Mesenchymal stem cell (in vitro differentiated cells and primary cell): ENCODE results near the gene RBMXL2.

ENCODE experiments used
- DNase-seq: peaks from one replicate; pipeline ENCODE4 v3.0.0-alpha.2; 2013
- H2AFZ ChIP-seq: one replicate; pipeline ENCODE4 v1.6.1; 2013; ENCODE audit warnings: low read depth, mild to moderate bottlenecking, control low read depth, inconsistent platforms, low read length, moderate library complexity
- H2AK5ac ChIP-seq: 2 replicates; pipeline ENCODE4 v1.6.1; 2013; ENCODE audit warnings: low read length, moderate library complexity, mild to moderate bottlenecking, inconsistent platforms; ENCODE audit not compliant: severe bottlenecking
- H2BK120ac ChIP-seq: one replicate; pipeline ENCODE4 v1.6.1; 2013; ENCODE audit warnings: low read depth, mild to moderate bottlenecking, inconsistent platforms, low read length, moderate library complexity
- H2BK12ac ChIP-seq, 2 experiments: one replicate each; pipeline ENCODE4 v1.6.1; 2013; ENCODE audit warnings: inconsistent platforms in 2 of 2, low read length in 2 of 2, mild to moderate bottlenecking in 2 of 2, moderate library complexity in 2 of 2, control low read depth in 1 of 2
- H2BK15ac ChIP-seq: one replicate; pipeline ENCODE4 v1.6.1; 2013; ENCODE audit warnings: mild to moderate bottlenecking, low read depth, inconsistent platforms; ENCODE audit not compliant: poor library complexity, severe bottlenecking
- H2BK5ac ChIP-seq: 2 replicates; pipeline ENCODE4 v1.6.1; 2013; ENCODE audit warnings: low read depth, mild to moderate bottlenecking, low read length, control low read depth, inconsistent platforms; ENCODE audit not compliant: poor library complexity, severe bottlenecking
- H3K14ac ChIP-seq, 2 experiments: one replicate each; pipeline ENCODE4 v1.6.1; 2013; ENCODE audit warnings: inconsistent platforms in 2 of 2, low read length in 2 of 2, control low read depth in 1 of 2, mild to moderate bottlenecking in 1 of 2, moderate library complexity in 1 of 2
- H3K18ac ChIP-seq, 2 experiments: one replicate each; pipeline ENCODE4 v1.6.1; 2013; ENCODE audit warnings: inconsistent platforms in 2 of 2, low read length in 2 of 2, control low read depth in 1 of 2, low read depth in 1 of 2, mild to moderate bottlenecking in 1 of 2
- H3K23ac ChIP-seq, 2 experiments: one replicate each; pipeline ENCODE4 v1.6.1; 2013; ENCODE audit warnings: inconsistent platforms in 2 of 2, low read length in 2 of 2, mild to moderate bottlenecking in 2 of 2, moderate library complexity in 2 of 2, control low read depth in 1 of 2
- H3K27ac ChIP-seq: 2 replicates; pipeline ENCODE4 v1.5.1; 2013; ENCODE audit warnings: mild to moderate bottlenecking, moderate library complexity, low read length, control low read depth, inconsistent platforms; ENCODE audit not compliant: poor library complexity, severe bottlenecking
- H3K27me3 ChIP-seq, 2 experiments: 2 replicates each; pipeline versions ENCODE4 v1.6.1 to v1.7.0; 2013; ENCODE audit warnings: low read length in 2 of 2, mild to moderate bottlenecking in 2 of 2, moderate library complexity in 2 of 2, control low read depth in 1 of 2, inconsistent platforms in 1 of 2; ENCODE audit not compliant: control insufficient read depth in 1 of 2, insufficient read depth in 1 of 2
- H3K36me3 ChIP-seq, 2 experiments: 2 replicates each; pipeline versions ENCODE4 v1.6.1 to v1.7.0; 2013; ENCODE audit warnings: low read length in 2 of 2, control low read depth in 1 of 2, inconsistent platforms in 1 of 2, low read depth in 1 of 2, mild to moderate bottlenecking in 1 of 2; ENCODE audit not compliant: insufficient read depth in 2 of 2, control insufficient read depth in 1 of 2
- H3K4ac ChIP-seq, 2 experiments: one replicate each; pipeline ENCODE4 v1.6.1; 2013; ENCODE audit warnings: inconsistent platforms in 2 of 2, low read length in 2 of 2, mild to moderate bottlenecking in 2 of 2, moderate library complexity in 2 of 2, control low read depth in 1 of 2, low read depth in 1 of 2
- H3K4me1 ChIP-seq: 2 replicates; pipeline ENCODE4 v1.6.1; 2013; ENCODE audit warnings: low read depth, low read length, control low read depth; ENCODE audit not compliant: control insufficient read depth, insufficient read depth
- H3K4me2 ChIP-seq: 2 replicates; pipeline ENCODE4 v1.6.1; 2013; ENCODE audit warnings: low read length, mild to moderate bottlenecking, inconsistent platforms; ENCODE audit not compliant: poor library complexity, severe bottlenecking
- H3K4me3 ChIP-seq, 2 experiments: 2 replicates each; pipeline versions ENCODE4 v1.5.1 to v1.7.0; 2013; ENCODE audit warnings: low read length in 2 of 2, mild to moderate bottlenecking in 2 of 2, control low read depth in 1 of 2, low read depth in 1 of 2; ENCODE audit not compliant: insufficient read depth in 1 of 2
- H3K79me1 ChIP-seq: replicated peaks from 2 replicates; pipeline ENCODE4 v1.6.1; 2013; ENCODE audit warnings: mild to moderate bottlenecking, control low read depth, low read length, inconsistent platforms; ENCODE audit not compliant: poor library complexity, severe bottlenecking
- H3K9ac ChIP-seq: 2 replicates; pipeline ENCODE4 v1.7.0; 2013; ENCODE audit warnings: mild to moderate bottlenecking, low read length, moderate library complexity
- H3K9me3 ChIP-seq: 2 replicates; pipeline ENCODE4 v1.7.0; 2013; ENCODE audit warnings: mild to moderate bottlenecking, low read length; ENCODE audit not compliant: control insufficient read depth
- H4K8ac ChIP-seq: one replicate; pipeline ENCODE4 v1.6.1; 2013; ENCODE audit warnings: inconsistent platforms, mild to moderate bottlenecking, low read length, moderate library complexity
- H4K91ac ChIP-seq: one replicate; pipeline ENCODE4 v1.6.1; 2013; ENCODE audit warnings: mild to moderate bottlenecking, low read length, inconsistent platforms
- WGBS: methylation state at CpG from one replicate; pipeline ENCODE4 v1.1.7; 2013; ENCODE audit warnings: mixed read lengths; 5-methylcytosine and 5-hydroxymethylcytosine counted together

Gene RBMXL2

DNA sequence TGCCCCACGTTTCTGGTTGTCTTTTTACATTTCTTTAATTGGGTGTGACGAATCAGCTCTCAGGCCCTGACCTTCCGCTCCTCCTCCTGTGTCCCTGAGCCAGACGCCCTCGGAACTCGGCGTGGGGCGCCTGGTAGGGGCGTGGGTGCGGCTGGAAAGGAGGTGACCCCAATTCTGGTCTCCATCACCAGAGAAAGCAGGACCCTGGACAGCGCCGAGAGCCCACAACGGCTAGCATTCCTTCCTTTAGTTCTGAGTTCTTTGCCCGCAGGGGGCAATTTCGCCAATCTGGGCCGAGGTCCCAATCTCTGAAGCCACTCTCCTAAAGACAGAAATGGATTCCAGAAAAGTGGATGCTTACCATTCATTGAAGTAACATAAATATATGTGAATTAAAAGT lies 11.7 kb upstream of the RBMXL2 start:
- H2BK15ac ChIP-seq, result no peak overlapping the region
- H3K4me1 ChIP-seq, result no peaks in the 10 kb centered on the region
- H3K4me2 ChIP-seq, result no peak overlapping the region
- H3K4me3 ChIP-seq, result no peak overlapping the region
- no peak for DNase-seq
- no peak overlapping the region for H2BK5ac ChIP-seq
- no peak overlapping the region for H2BK12ac ChIP-seq
- no peak overlapping the region for H2AK5ac ChIP-seq
- H4K91ac ChIP-seq, result no peak overlapping the region
- H3K14ac ChIP-seq, result no peak overlapping the region
- H4K8ac ChIP-seq, result no peak overlapping the region
- H3K9ac ChIP-seq, result no peak overlapping the region
- no peak overlapping the region for H3K27ac ChIP-seq
- H3K18ac ChIP-seq, result no peak overlapping the region
- H3K79me1 ChIP-seq, result no peaks in the 10 kb centered on the region
- no peaks in the 10 kb centered on the region for H3K36me3 ChIP-seq
- H3K23ac ChIP-seq, result no peak overlapping the region
- no peak overlapping the region for H2BK120ac ChIP-seq
- no peak overlapping the region for H3K4ac ChIP-seq
- H3K9me3 ChIP-seq, result peaks cover 21% of the 10 kb centered on the region
- H3K27me3 ChIP-seq, result no peaks in the 10 kb centered on the region
- H2AFZ ChIP-seq, result no peak overlapping the region
- WGBS, result 56% methylated on average over 14 of the region's 16 CpGs

DNA sequence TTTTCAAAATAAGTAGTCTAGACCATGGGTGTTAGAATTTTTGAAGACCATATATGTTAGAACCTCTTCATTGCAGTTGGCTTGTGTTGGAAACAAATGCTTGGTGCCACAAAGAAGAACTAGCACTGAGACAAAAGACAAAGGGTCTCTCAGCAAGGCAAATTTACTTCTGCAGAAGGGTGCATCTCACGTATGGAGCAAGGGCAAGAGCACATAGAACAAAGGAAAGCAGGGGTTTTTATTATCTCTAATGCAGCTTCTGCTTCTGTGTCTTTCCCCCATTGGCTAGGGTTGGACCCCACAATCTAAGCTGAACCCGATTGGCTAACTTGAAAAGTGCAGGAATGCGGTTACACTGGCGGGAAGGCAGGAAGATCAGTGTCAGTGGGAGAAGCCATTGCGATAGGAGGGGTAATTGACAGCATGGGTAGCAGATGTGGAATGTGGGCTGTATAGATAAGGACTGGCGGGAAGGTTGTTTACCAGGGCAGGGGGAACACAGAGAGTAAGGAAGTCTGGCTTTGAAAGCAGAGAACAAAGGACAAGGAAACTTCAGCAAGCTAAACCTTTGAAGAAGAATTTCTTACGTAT lies 9.2 kb upstream of the RBMXL2 start:
- H2BK5ac ChIP-seq, result no peak overlapping the region
- H2BK15ac ChIP-seq, result no peak overlapping the region
- no peak overlapping the region for H3K4ac ChIP-seq
- H4K8ac ChIP-seq, result no peak overlapping the region
- WGBS, result 79% methylated on average over 7 of the region's 7 CpGs
- H3K4me2 ChIP-seq, result no peak overlapping the region
- H3K14ac ChIP-seq, result no peak overlapping the region
- no peak overlapping the region for H3K23ac ChIP-seq
- no peak overlapping the region for H2AK5ac ChIP-seq
- no peak overlapping the region for H2BK120ac ChIP-seq
- H3K79me1 ChIP-seq, result no peaks in the 10 kb centered on the region
- no peak overlapping the region for H3K27ac ChIP-seq
- no peaks in the 10 kb centered on the region for H3K36me3 ChIP-seq
- H3K4me1 ChIP-seq, result no peaks in the 10 kb centered on the region
- H2BK12ac ChIP-seq, result no peak overlapping the region
- H3K4me3 ChIP-seq, result no peak overlapping the region
- no peak for DNase-seq
- H3K18ac ChIP-seq, result no peak overlapping the region
- no peak overlapping the region for H4K91ac ChIP-seq
- no peak overlapping the region for H3K9ac ChIP-seq
- H3K27me3 ChIP-seq, result peaks cover 0 to 6% of the 10 kb centered on the region in 2 experiments
- H3K9me3 ChIP-seq, result peaks cover 21% of the 10 kb centered on the region
- H2AFZ ChIP-seq, result no peak overlapping the region

DNA sequence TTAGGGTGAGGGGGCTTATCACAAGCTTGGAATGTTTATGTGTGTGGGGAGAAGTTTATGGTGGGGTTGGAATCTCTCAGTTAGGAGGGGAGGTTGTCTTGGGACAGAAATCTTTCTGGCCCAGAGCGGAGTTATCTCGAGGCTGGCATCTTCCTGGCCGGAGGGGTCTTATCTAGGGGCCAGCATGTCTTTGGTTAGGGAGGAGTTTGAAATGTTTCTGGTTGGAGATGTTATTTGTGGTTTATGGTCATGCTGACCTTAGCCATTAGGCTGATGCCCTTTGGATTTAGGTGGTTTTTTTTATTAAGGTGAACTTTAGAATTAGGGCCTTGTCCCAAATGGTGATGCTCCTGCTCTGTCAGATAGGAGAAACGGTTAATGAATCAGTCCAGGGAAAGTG lies 7.9 kb upstream of the RBMXL2 start:
- H2BK12ac ChIP-seq, result no peak overlapping the region
- H3K9me3 ChIP-seq, result peaks cover 21% of the 10 kb centered on the region
- no peak overlapping the region for H3K14ac ChIP-seq
- no peak overlapping the region for H3K4me2 ChIP-seq
- H3K18ac ChIP-seq, result no peak overlapping the region
- peaks cover 0 to 6% of the 10 kb centered on the region in 2 experiments for H3K27me3 ChIP-seq
- no peaks in the 10 kb centered on the region for H3K36me3 ChIP-seq
- H4K91ac ChIP-seq, result no peak overlapping the region
- WGBS, result 80% methylated on average over 4 of the region's 4 CpGs
- H3K9ac ChIP-seq, result no peak overlapping the region
- no peak overlapping the region for H2BK15ac ChIP-seq
- H3K79me1 ChIP-seq, result no peaks in the 10 kb centered on the region
- no peak overlapping the region for H3K4me3 ChIP-seq
- no peak overlapping the region for H3K4ac ChIP-seq
- no peak overlapping the region for H4K8ac ChIP-seq
- H3K27ac ChIP-seq, result no peak overlapping the region
- DNase-seq, result no peak
- H2AFZ ChIP-seq, result no peak overlapping the region
- no peak overlapping the region for H3K23ac ChIP-seq
- no peak overlapping the region for H2BK5ac ChIP-seq
- H2BK120ac ChIP-seq, result no peak overlapping the region
- H3K4me1 ChIP-seq, result no peaks in the 10 kb centered on the region
- no peak overlapping the region for H2AK5ac ChIP-seq

DNA sequence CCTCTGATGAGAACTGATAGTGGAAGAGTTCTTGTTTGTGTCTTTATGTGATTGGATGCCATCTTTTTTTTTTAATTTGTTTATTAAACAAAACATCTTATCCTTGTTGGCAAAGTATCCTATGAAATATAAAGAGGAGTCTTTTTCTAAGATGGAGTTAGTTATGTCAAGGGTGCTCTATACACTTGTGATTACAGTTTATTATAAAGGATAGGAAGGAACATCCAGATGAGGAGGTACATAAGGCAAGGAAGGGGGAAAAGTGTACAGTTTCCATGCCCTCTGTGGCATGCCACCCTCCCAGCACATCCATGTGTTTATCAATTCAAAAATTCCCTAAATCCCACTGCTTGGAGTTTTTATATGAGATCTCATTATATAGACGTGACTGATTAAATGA lies 7.4 kb upstream of the RBMXL2 start:
- no peak overlapping the region for H3K14ac ChIP-seq

More for the DNA sequence above, 7.4 kb upstream of the RBMXL2 start:
- Histone ChIP-seq H3K36me3 (no peaks in the 10 kb centered on the region), H4K8ac (no peak overlapping the region), H2BK12ac (no peak overlapping the region), H3K4ac (no peak overlapping the region), H2BK120ac (no peak overlapping the region), H3K4me1 (no peaks in the 10 kb centered on the region), H3K4me2 (no peak overlapping the region), H2AK5ac (no peak overlapping the region), H3K4me3 (no peak overlapping the region), H4K91ac (no peak overlapping the region), H3K23ac (no peak overlapping the region), H3K18ac (no peak overlapping the region), H2BK5ac (no peak overlapping the region), H3K27me3 (peaks cover 0 to 9% of the 10 kb centered on the region in 2 experiments), H3K9ac (no peak overlapping the region), H3K79me1 (no peaks in the 10 kb centered on the region), H3K9me3 (peaks cover 21% of the 10 kb centered on the region), H2AFZ (no peak overlapping the region), H3K27ac (no peak overlapping the region), H2BK15ac (no peak overlapping the region)
- WGBS, result 88% methylated on average over 1 of the region's 1 CpG
- no peak for DNase-seq
